IMR-90 (cell line): ENCODE measurements around the gene ZFAND2B. TPM values are rescaled to one million over a fixed set of nuclear protein-coding genes. Genes with fewer than 3 reads are reported as not detected.

Experiments
- ATAC-seq: fragments of 200-7000 bp; cut with Tn5 transposase; 2 replicates; pipeline ENCODE4 v1.9.1; 2020; ENCODE audit warnings: low read depth, mild to moderate bottlenecking, moderate library complexity
- BruUV-seq: library from RNA; stranded (reverse); fragments of 400-500 nt; replicated peaks from 2 replicates; lab custom pipeline; 2021; lab: Mats Ljungman, UMichigan
- CTCF ChIA-PET: fragments of 300-600 bp; formaldehyde crosslinking; extraction: SDS; loops from one replicate; lab custom pipeline; 2021; ENCODE audit warnings: antibody characterized with exemption; lab: Yijun Ruan, JAX
- POLR2A ChIA-PET: fragments of 300-600 bp; sonication (Branson Sonifier 250); formaldehyde crosslinking; loops from one replicate; lab custom pipeline; 2022; ENCODE audit warnings: antibody characterized with exemption; ENCODE audit not compliant: unreplicated experiment; lab: Charles Lee
- DNase-seq: peaks from one replicate; pipeline ENCODE4 v3.0.0; 2013
- H2AFZ ChIP-seq: replicated peaks from 2 replicates; pipeline ENCODE3; 2013; ENCODE audit warnings: low read length, mild to moderate bottlenecking; ENCODE audit not compliant: poor library complexity
- H2AK5ac ChIP-seq: 2 replicates; pipeline ENCODE4 v1.6.1; 2013; ENCODE audit warnings: low read depth, low read length, inconsistent platforms
- H2AK9ac ChIP-seq: replicated peaks from 2 replicates; pipeline ENCODE3; 2013; ENCODE audit warnings: mild to moderate bottlenecking, low read depth, low read length, moderate library complexity; ENCODE audit not compliant: poor library complexity
- H2BK120ac ChIP-seq: 2 replicates; pipeline ENCODE4 v1.6.1; 2013; ENCODE audit warnings: low read depth, low read length, inconsistent platforms
- H2BK15ac ChIP-seq: 3 replicates; pipeline ENCODE4 v1.6.1; 2013; ENCODE audit warnings: low read depth, low read length, inconsistent platforms
- H2BK20ac ChIP-seq: 2 replicates; pipeline ENCODE4 v1.6.1; 2013; ENCODE audit warnings: low read depth, mild to moderate bottlenecking, inconsistent platforms, low read length, moderate library complexity
- H2BK5ac ChIP-seq: 2 replicates; pipeline ENCODE4 v1.6.1; 2013; ENCODE audit warnings: mild to moderate bottlenecking, low read depth, low read length, inconsistent platforms; ENCODE audit not compliant: poor library complexity, severe bottlenecking
- H3K14ac ChIP-seq: replicated peaks from 2 replicates; pipeline ENCODE4 v1.6.1; 2013; ENCODE audit warnings: low read depth, low read length, inconsistent platforms
- H3K18ac ChIP-seq: 2 replicates; pipeline ENCODE4 v1.6.1; 2013; ENCODE audit warnings: low read depth, low read length, control low read depth
- H3K23ac ChIP-seq: 2 replicates; pipeline ENCODE4 v1.6.1; 2013; ENCODE audit warnings: low read depth, low read length, inconsistent platforms
- H3K27ac ChIP-seq: 2 replicates; pipeline ENCODE4 v1.5.1; 2013; ENCODE audit warnings: mild to moderate bottlenecking, control low read depth, low read length; ENCODE audit not compliant: insufficient read depth
- H3K27me3 ChIP-seq: 2 replicates; pipeline ENCODE4 v1.6.1; 2013; ENCODE audit warnings: low read length; ENCODE audit not compliant: control insufficient read depth, insufficient read depth
- H3K36me3 ChIP-seq: 2 replicates; pipeline ENCODE4 v1.6.1; 2013; ENCODE audit warnings: low read length, mixed read lengths; ENCODE audit not compliant: control insufficient read depth, insufficient read depth
- H3K4ac ChIP-seq: 2 replicates; pipeline ENCODE4 v1.6.1; 2013; ENCODE audit warnings: low read depth, low read length, inconsistent platforms
- H3K4me1 ChIP-seq: 2 replicates; pipeline ENCODE4 v1.6.1; 2013; ENCODE audit warnings: low read length, mixed read lengths; ENCODE audit not compliant: control insufficient read depth, insufficient read depth
- H3K4me2 ChIP-seq: 2 replicates; pipeline ENCODE4 v1.6.1; 2013; ENCODE audit warnings: low read depth, mild to moderate bottlenecking, control low read depth, low read length, moderate library complexity
- H3K4me3 ChIP-seq: 2 replicates; pipeline ENCODE4 v1.5.1; 2013; ENCODE audit warnings: low read depth, mild to moderate bottlenecking, control low read depth, low read length, moderate library complexity; ENCODE audit not compliant: insufficient read depth
- H3K56ac ChIP-seq: 2 replicates; pipeline ENCODE4 v1.6.1; 2013; ENCODE audit warnings: low read length, inconsistent platforms; ENCODE audit not compliant: insufficient read depth; ENCODE audit errors: extremely low read depth
- H3K79me1 ChIP-seq, 2 experiments: 2 replicates each; pipeline ENCODE4 v1.6.1; 2013; ENCODE audit warnings: low read length in 2 of 2, inconsistent platforms in 1 of 2, low read depth in 1 of 2
- H3K9ac ChIP-seq: 2 replicates; pipeline ENCODE4 v1.6.1; 2013; ENCODE audit warnings: low read depth, low read length, control low read depth
- H3K9me1 ChIP-seq: 2 replicates; pipeline ENCODE4 v1.6.1; 2013; ENCODE audit warnings: low read length, inconsistent platforms; ENCODE audit not compliant: insufficient read depth
- H3K9me3 ChIP-seq: 2 replicates; pipeline ENCODE4 v1.6.1; 2013; ENCODE audit warnings: low read length; ENCODE audit not compliant: control insufficient read depth, insufficient read depth
- H4K20me1 ChIP-seq: 2 replicates; pipeline ENCODE4 v1.6.1; 2013; ENCODE audit warnings: low read length, inconsistent platforms; ENCODE audit not compliant: insufficient read depth
- H4K5ac ChIP-seq: 2 replicates; pipeline ENCODE4 v1.6.1; 2013; ENCODE audit warnings: mild to moderate bottlenecking, low read depth, low read length, control low read depth
- H4K8ac ChIP-seq, 2 experiments: 2 replicates each; pipeline ENCODE4 v1.6.1; 2013; ENCODE audit warnings: low read depth in 2 of 2, low read length in 2 of 2, control low read depth in 1 of 2, inconsistent platforms in 1 of 2
- H4K91ac ChIP-seq: 2 replicates; pipeline ENCODE4 v1.6.1; 2013; ENCODE audit warnings: low read depth, low read length, inconsistent platforms; ENCODE audit not compliant: insufficient read depth
- BHLHE40 ChIP-seq: fragments of 150-350 bp; IDR thresholded peaks from 2 replicates; pipeline ENCODE4 v1.6.1; 2016; ENCODE audit warnings: mild to moderate bottlenecking, low read depth, low read length
- CEBPB ChIP-seq: IDR thresholded peaks from 2 replicates; pipeline ENCODE4 v1.6.1; 2012; ENCODE audit warnings: low read depth, low read length, improper control_type of control experiment
- CHD1 ChIP-seq: IDR thresholded peaks from 2 replicates; pipeline ENCODE4 v1.6.1; 2012; ENCODE audit warnings: low read depth, low read length, improper control_type of control experiment
- FOS ChIP-seq: fragments of 150-350 bp; IDR thresholded peaks from 2 replicates; pipeline ENCODE4 v1.6.1; 2016; ENCODE audit warnings: low read depth, low read length
- MAFK ChIP-seq: IDR thresholded peaks from 2 replicates; pipeline ENCODE4 v1.6.1; 2012; ENCODE audit warnings: low read depth, low read length, improper control_type of control experiment
- MAZ ChIP-seq: IDR thresholded peaks from 2 replicates; pipeline ENCODE4 v1.6.1; 2012; ENCODE audit warnings: low read depth, mild to moderate bottlenecking, low read length, improper control_type of control experiment, moderate library complexity, borderline replicate concordance
- RAD21 ChIP-seq: IDR thresholded peaks from 2 replicates; pipeline ENCODE4 v1.6.1; 2012; ENCODE audit warnings: low read length, improper control_type of control experiment
- RCOR1 ChIP-seq: IDR thresholded peaks from 2 replicates; pipeline ENCODE4 v1.6.1; 2012; ENCODE audit warnings: mild to moderate bottlenecking, low read length, improper control_type of control experiment; ENCODE audit not compliant: insufficient replicate concordance
- RFX5 ChIP-seq: IDR thresholded peaks from 2 replicates; pipeline ENCODE4 v1.8.0; 2012; ENCODE audit warnings: low read depth, mild to moderate bottlenecking, low read length, moderate library complexity
- SMC3 ChIP-seq: fragments of 150-350 bp; IDR thresholded peaks from 2 replicates; pipeline ENCODE4 v1.6.1; 2016; ENCODE audit warnings: low read depth, mild to moderate bottlenecking, antibody characterized with exemption, low read length, moderate library complexity
- USF2 ChIP-seq: fragments of 150-350 bp; IDR thresholded peaks from 2 replicates; pipeline ENCODE4 v1.6.1; 2017; ENCODE audit warnings: mild to moderate bottlenecking, antibody characterized with exemption, low read length, low read depth
- WGBS, 2 experiments: methylation state at CpG; one replicate each; pipeline versions ENCODE4 v1.1.5 to v1.1.7; 2013; ENCODE audit warnings: missing lambda C conversion rate in 2 of 2; ENCODE audit not compliant: insufficient read length in 1 of 2; ENCODE audit errors: extremely low coverage in 2 of 2; 5-methylcytosine and 5-hydroxymethylcytosine counted together
- dilution Hi-C: fragments of 300-500 bp; cut with HindIII; formaldehyde crosslinking; loops from one replicate; pipeline ENCODE4 v1.14.3; 2018; ENCODE audit warnings: low sequenced_read_pairs; ENCODE audit not compliant: unreplicated experiment
- in situ Hi-C: fragments of 300-500 bp; cut with MboI; formaldehyde crosslinking; loops from 3 replicates; pipeline ENCODE4 v1.14.3; 2019; ENCODE audit warnings: low sequenced_read_pairs, inconsistent platforms, mixed read lengths
- intact Hi-C: fragments of 100-400 bp; cut with micrococcal nuclease; formaldehyde crosslinking; loops from 2 replicates; pipeline ENCODE4 v1.10.0; 2022
- polyA plus RNA-seq, 3 experiments: library from polyadenylated mRNA; depleted of rRNA; stranded (reverse); fragments of >200 nt; gene quantifications; 2 replicates each; pipeline ENCODE4 v1.2.3, GENCODE V29; 2012; ENCODE audit warnings: low replicate concordance in 1 of 3
- total RNA-seq: library from RNA; depleted of rRNA; stranded (reverse); fragments of >200 nt; gene quantifications from 2 replicates; pipeline ENCODE4 v1.2.3, GENCODE V29; 2012
- TF ChIP-seq, protein P1 (sequence below): fragments of 150-350 bp; IDR thresholded peaks from 2 replicates; pipeline ENCODE4 v1.6.1; 2016; ENCODE audit warnings: low read depth, mild to moderate bottlenecking, low read length, moderate library complexity, borderline replicate concordance

ZFAND2B gene
- total and polyA plus RNA-seq, 2 of the 4 experiments (the other 2 are of a cell fraction), result 25.5 to 38.3 TPM

DNA sequence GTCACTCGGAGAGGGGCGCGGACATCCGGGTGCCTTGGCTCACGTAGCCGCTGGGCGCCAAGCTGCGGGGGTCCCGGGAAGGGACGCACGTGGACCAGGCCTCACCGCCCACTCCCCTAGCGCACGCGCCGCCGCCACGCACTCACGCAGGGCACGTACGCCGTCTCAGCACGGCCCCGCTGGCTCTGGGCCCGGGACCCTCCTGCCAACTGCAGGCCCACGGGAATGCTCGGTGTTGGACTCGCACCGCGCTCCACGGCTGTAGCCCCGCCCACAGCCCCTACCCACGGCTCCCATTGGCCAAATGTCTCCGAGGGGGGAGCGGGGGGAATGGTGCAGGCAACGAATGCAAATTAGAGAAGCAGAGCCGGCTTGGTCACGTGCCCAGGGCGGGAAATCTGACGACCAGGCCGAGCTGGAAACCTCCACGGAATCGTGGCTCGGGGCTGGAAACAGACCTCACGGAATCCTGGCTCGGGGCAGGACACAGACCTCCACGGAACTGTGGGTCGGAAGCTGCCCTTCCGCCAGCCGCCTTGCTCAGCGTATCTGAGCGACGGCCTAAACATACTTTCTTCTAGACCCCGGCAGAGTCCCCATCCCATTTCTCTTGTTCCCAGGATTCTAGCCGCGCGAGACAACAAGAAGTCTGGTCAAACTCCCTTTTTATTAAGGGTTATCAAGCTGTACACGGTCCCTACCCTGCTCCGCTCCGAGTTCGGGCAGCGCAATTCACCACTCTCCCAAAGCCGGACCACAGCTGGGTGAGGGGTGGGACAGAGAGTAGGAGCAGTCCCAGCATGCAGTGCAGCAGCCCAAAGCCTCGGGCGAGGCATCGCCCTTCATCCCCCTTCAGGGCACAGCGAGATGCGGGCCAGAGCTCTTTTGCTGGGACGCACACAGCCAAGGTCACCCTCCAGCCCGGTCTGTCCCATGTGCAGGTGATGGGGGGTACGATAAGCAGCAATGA is 12.4 kb downstream of the ZFAND2B start, which contains the start of gene ABCB6:
TSS of gene ABCB6 (minus strand) at position 227 of the 970 bp plus-strand sequence. CDS start 285 bp downstream, outside the sequence.
- H4K20me1 ChIP-seq, result peaks cover 11% of the 10 kb centered on the region
- peak within 1 kb of the TSS; percentile 90 for H2AK5ac ChIP-seq
- peak within 1 kb of the TSS; percentile 77 for H3K9ac ChIP-seq
- H3K36me3 ChIP-seq, result peaks cover 50% of the 10 kb centered on the region
- H3K9me3 ChIP-seq, result no peaks in the 10 kb centered on the region
- H4K8ac ChIP-seq, result peak within 1 kb of the TSS; percentile 16 to 87; a peak in 3 of 4 replicates
- peak within 1 kb of the TSS; percentile 41; the same call in 1 of the 3 replicates for H2BK15ac ChIP-seq
- ChIA-PET CTCF (interaction anchor here (0.8 to 0.9 kb wide), 2 partner anchors 13 to 76 kb away, joined by 3 read pairs; partner anchors contain the start of gene ZFAND2B), POLR2A (no interaction called here)
- no peaks in the 10 kb centered on the region for H3K27me3 ChIP-seq
- peak within 1 kb of the TSS; percentile 98 for H3K4ac ChIP-seq
- H2BK5ac ChIP-seq, result peak within 1 kb of the TSS; percentile 91
- H3K9me1 ChIP-seq, result peaks cover 6% of the 10 kb centered on the region
- peak within 1 kb of the TSS; percentile 81 for H3K18ac ChIP-seq
- H4K91ac ChIP-seq, result peak within 1 kb of the TSS; percentile 97
- WGBS, 2 experiments, result 3% methylated on average over 32 of the region's 71 CpGs; no CpG with 5 or more reads in 1 of the 2 experiments
- peak within 1 kb of the TSS; percentile 93 for H3K4me2 ChIP-seq
- peak within 1 kb of the TSS; percentile 97 for H2AK9ac ChIP-seq
- DNase-seq (peak; percentile 90), ATAC-seq (peak; percentile 89)
- BruUV-seq, result no TSS peak
- peak within 1 kb of the TSS; percentile 78 for H4K5ac ChIP-seq
- H2BK20ac ChIP-seq, result peak within 1 kb of the TSS; percentile 53; the same call in 1 of the 2 replicates
- H3K4me1 ChIP-seq, result peaks cover 5% of the 10 kb centered on the region; the same call in 1 of the 2 replicates
- in situ Hi-C loops, result no loop called here
- dilution Hi-C loops, result no loop called here
- H3K14ac ChIP-seq, result peak within 1 kb of the TSS; percentile 88
- H3K79me1 ChIP-seq, result peaks cover 8 to 31% of the 10 kb centered on the region in 2 experiments; a peak in 3 of 4 replicates
- H3K4me3 ChIP-seq, result peak within 1 kb of the TSS; percentile 54
- H3K56ac ChIP-seq, result peak within 1 kb of the TSS; percentile 82; the same call in 1 of the 2 replicates
- peak within 1 kb of the TSS; percentile 98 for H3K23ac ChIP-seq
- peak within 1 kb of the TSS; percentile 92 for H3K27ac ChIP-seq
- H2BK120ac ChIP-seq, result peak within 1 kb of the TSS; percentile 90
- H2AFZ ChIP-seq, result peak within 1 kb of the TSS; percentile 91
- intact Hi-C loops, result loop anchor here (1.0 to 2.0 kb wide), 3 partner anchors 59 to 79 kb away; partner anchors contain the start of genes DNAJB2 and NHEJ1
- no peak for TF ChIP-seq CHD1
- TF ChIP-seq RAD21, result no peak
- no peak for TF ChIP-seq RCOR1
- TF ChIP-seq USF2, result peak; percentile 98
- no peak for TF ChIP-seq CEBPB
- no peak for TF ChIP-seq MAFK
- TF ChIP-seq, protein P1, sequence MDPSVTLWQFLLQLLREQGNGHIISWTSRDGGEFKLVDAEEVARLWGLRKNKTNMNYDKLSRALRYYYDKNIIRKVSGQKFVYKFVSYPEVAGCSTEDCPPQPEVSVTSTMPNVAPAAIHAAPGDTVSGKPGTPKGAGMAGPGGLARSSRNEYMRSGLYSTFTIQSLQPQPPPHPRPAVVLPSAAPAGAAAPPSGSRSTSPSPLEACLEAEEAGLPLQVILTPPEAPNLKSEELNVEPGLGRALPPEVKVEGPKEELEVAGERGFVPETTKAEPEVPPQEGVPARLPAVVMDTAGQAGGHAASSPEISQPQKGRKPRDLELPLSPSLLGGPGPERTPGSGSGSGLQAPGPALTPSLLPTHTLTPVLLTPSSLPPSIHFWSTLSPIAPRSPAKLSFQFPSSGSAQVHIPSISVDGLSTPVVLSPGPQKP, result no peak
- no peak for TF ChIP-seq SMC3
- TF ChIP-seq BHLHE40, result peak; percentile 83
- TF ChIP-seq MAZ, result peak; percentile 52; the same call in 1 of the 2 replicates
- no peak for TF ChIP-seq FOS
- TF ChIP-seq RFX5, result no peak
